HepG2 (cell line): ENCODE data around the gene SEC14L1. TPM values are rescaled to one million over a fixed set of nuclear protein-coding genes. Genes with fewer than 3 reads are reported as not detected.

Source experiments
- CBX1 ChIP-seq: IDR thresholded peaks from one replicate; pipeline ENCODE4 v1.6.1; 2016; ENCODE audit warnings: antibody characterized with exemption, low read depth
- HOXA3 ChIP-seq: sonication (generic); formaldehyde crosslinking; IDR thresholded peaks from 2 replicates; pipeline ENCODE4 v1.5.0; 2020; ENCODE audit warnings: missing genetic modification reagents
- JDP2 ChIP-seq: sonication (generic); formaldehyde crosslinking; IDR thresholded peaks from 2 replicates; pipeline ENCODE4 v1.8.1; 2022; ENCODE audit warnings: missing genetic modification reagents, borderline replicate concordance
- KLF15 ChIP-seq: sonication (generic); formaldehyde crosslinking; IDR thresholded peaks from 2 replicates; pipeline ENCODE4 v1.8.1; 2023; ENCODE audit warnings: borderline replicate concordance, mild to moderate bottlenecking, inconsistent platforms, missing genetic modification reagents, mixed read lengths
- MEIS2 ChIP-seq: sonication (generic); formaldehyde crosslinking; IDR thresholded peaks from 2 replicates; pipeline ENCODE4 v1.9.0; 2021; ENCODE audit warnings: mild to moderate bottlenecking, missing genetic modification reagents
- MYC ChIP-seq: sonication (generic); formaldehyde crosslinking; IDR thresholded peaks from 2 replicates; pipeline ENCODE4 v1.9.0; 2021; ENCODE audit warnings: missing genetic modification reagents, borderline replicate concordance
- PHF20 ChIP-seq: sonication (generic); formaldehyde crosslinking; IDR thresholded peaks from 2 replicates; pipeline ENCODE4 v1.5.0; 2020; ENCODE audit warnings: mild to moderate bottlenecking, missing genetic modification reagents
- RFX5 ChIP-seq: IDR thresholded peaks from 2 replicates; pipeline ENCODE4 v1.6.1; 2011; ENCODE audit warnings: low read depth, low read length, improper control_type of control experiment
- RXRA ChIP-seq: sonication (generic); formaldehyde crosslinking; IDR thresholded peaks from 2 replicates; pipeline ENCODE4 v1.5.1; 2020; ENCODE audit warnings: missing genetic modification reagents
- TSC22D2 ChIP-seq: sonication (generic); formaldehyde crosslinking; IDR thresholded peaks from 2 replicates; pipeline ENCODE4 v1.5.1; 2020; ENCODE audit warnings: missing genetic modification reagents, mild to moderate bottlenecking, borderline replicate concordance
- ZFP36 ChIP-seq: fragments of 150-350 bp; IDR thresholded peaks from 2 replicates; pipeline ENCODE4 v1.6.1; 2018; ENCODE audit warnings: borderline replicate concordance, low read length, low read depth; ENCODE audit not compliant: partially characterized antibody
- ZFY ChIP-seq: sonication (generic); formaldehyde crosslinking; IDR thresholded peaks from 2 replicates; pipeline ENCODE4 v1.4.0; 2020; ENCODE audit warnings: missing genetic modification reagents
- ZNF224 ChIP-seq: sonication (generic); formaldehyde crosslinking; IDR thresholded peaks from 2 replicates; pipeline ENCODE4 v1.5.0; 2020; ENCODE audit warnings: mild to moderate bottlenecking, missing genetic modification reagents
- ZNF274 ChIP-seq: sonication (generic); formaldehyde crosslinking; IDR thresholded peaks from 2 replicates; pipeline ENCODE4 v1.5.1; 2020; ENCODE audit warnings: mild to moderate bottlenecking, missing genetic modification reagents
- ZNF7 ChIP-seq: IDR thresholded peaks from 2 replicates; pipeline ENCODE4 v1.6.1; 2016; ENCODE audit warnings: missing biosample characterization, missing genetic modification reagents
- ZNF747 ChIP-seq: sonication (generic); formaldehyde crosslinking; IDR thresholded peaks from 2 replicates; pipeline ENCODE4 v1.8.1; 2023; ENCODE audit warnings: missing genetic modification reagents, mild to moderate bottlenecking, borderline replicate concordance
- polyA plus RNA-seq, 8 experiments: library from polyadenylated mRNA; depleted of rRNA in 3 of 8; stranded (reverse) in 7 of 8; unstranded in 1 of 8; fragments of >200 nt; fragmentation: Illumina TruSeq in 4 of 8; extraction: Trizol in 4 of 8; gene quantifications; 2 replicates each; pipeline versions ENCODE4 v1.2.1 to v1.2.3, GENCODE V29; 2011 to 2016; ENCODE audit warnings: low read depth in 4 of 8, missing spikeins in 1 of 8, mixed read lengths in 1 of 8; ENCODE audit not compliant: insufficient read depth in 1 of 8
- total RNA-seq, 5 experiments: library from RNA; depleted of rRNA; stranded (reverse); fragments of >200 nt; fragmentation: Illumina TruSeq; extraction: Trizol; gene quantifications; 2 replicates each; pipeline ENCODE4 v1.2.3, GENCODE V29; 2016; ENCODE audit warnings: low read depth in 1 of 5
- TF ChIP-seq, protein P1 (sequence below): sonication (generic); formaldehyde crosslinking; IDR thresholded peaks from 2 replicates; pipeline ENCODE4 v1.4.0; 2020; ENCODE audit warnings: missing genetic modification reagents
- TF ChIP-seq, protein P2 (sequence below): sonication (generic); formaldehyde crosslinking; IDR thresholded peaks from 2 replicates; pipeline ENCODE4 v1.4.0; 2020; ENCODE audit warnings: missing genetic modification reagents
- TF ChIP-seq, protein P3 (sequence below): sonication (generic); formaldehyde crosslinking; IDR thresholded peaks from 2 replicates; pipeline ENCODE4 v1.4.0; 2020; ENCODE audit warnings: missing genetic modification reagents, borderline replicate concordance
- TF ChIP-seq, protein P4 (sequence below): sonication (generic); formaldehyde crosslinking; IDR thresholded peaks from 2 replicates; pipeline ENCODE4 v1.4.0; 2020; ENCODE audit warnings: missing genetic modification reagents
- TF ChIP-seq, protein P5 (sequence below): sonication (generic); formaldehyde crosslinking; IDR thresholded peaks from 2 replicates; pipeline ENCODE4 v1.4.0; 2020; ENCODE audit warnings: missing genetic modification reagents

Gene SEC14L1
- total and polyA plus RNA-seq, 2 of the 13 experiments (the other 11 are each of a cell fraction or from before 2014, with no cell fraction given) = 26.3 to 43.9 TPM

DNA sequence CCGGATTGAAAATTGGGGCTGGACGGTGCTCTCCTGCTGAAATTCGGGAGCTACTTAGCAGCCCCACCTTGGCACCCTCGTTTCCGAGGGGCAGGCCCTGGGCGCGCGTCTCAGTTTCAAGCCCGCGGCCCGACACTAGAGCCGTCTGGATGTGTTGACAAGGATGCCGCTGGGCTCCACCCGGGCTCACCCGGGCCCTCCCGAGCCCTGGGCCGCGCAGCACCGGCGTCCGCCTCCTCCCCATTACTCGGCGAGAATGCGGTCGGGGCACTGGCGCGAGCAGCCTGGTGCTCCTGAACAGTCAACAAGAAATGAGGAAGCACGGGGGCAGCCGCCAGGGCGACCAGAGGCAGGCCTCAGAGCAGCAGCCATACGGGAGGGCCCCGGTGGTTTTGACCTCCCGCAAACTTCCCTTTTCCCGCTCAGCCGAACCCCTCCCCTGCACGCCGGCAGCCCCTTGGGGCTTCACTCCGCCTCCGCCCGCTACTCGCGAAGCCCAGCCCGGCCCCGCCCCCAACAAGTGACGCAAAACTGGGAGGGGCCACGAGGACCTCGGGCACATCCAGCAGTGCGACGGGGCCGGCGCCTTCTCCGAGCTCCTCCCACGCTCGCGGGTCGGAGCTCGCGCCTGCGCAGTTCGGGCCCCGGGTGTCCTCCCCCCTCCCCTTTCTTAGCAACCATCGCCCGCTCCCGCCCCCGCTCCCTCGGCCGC, 447 bp upstream of the SEC14L1 start (continued):
- TF ChIP-seq JDP2 = no peak
- peak; percentile 84 for TF ChIP-seq MYC
- TF ChIP-seq ZFY (CRISPR knock-in tag) = peak; percentile 95
- no peak for TF ChIP-seq ZNF224 (CRISPR knock-in tag)
- TF ChIP-seq, protein P1, sequence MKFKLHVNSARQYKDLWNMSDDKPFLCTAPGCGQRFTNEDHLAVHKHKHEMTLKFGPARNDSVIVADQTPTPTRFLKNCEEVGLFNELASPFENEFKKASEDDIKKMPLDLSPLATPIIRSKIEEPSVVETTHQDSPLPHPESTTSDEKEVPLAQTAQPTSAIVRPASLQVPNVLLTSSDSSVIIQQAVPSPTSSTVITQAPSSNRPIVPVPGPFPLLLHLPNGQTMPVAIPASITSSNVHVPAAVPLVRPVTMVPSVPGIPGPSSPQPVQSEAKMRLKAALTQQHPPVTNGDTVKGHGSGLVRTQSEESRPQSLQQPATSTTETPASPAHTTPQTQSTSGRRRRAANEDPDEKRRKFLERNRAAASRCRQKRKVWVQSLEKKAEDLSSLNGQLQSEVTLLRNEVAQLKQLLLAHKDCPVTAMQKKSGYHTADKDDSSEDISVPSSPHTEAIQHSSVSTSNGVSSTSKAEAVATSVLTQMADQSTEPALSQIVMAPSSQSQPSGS (CRISPR knock-in tag) = peak; percentile 62; the same call in 1 of the 2 replicates
- peak; percentile 26 for TF ChIP-seq CBX1
- peak; percentile 88 for TF ChIP-seq RXRA
- peak; percentile 60 for TF ChIP-seq MEIS2
- TF ChIP-seq ZFP36 = no peak
- peak; percentile 85; the same call in 1 of the 2 replicates for TF ChIP-seq ZNF747
- TF ChIP-seq, protein P2, sequence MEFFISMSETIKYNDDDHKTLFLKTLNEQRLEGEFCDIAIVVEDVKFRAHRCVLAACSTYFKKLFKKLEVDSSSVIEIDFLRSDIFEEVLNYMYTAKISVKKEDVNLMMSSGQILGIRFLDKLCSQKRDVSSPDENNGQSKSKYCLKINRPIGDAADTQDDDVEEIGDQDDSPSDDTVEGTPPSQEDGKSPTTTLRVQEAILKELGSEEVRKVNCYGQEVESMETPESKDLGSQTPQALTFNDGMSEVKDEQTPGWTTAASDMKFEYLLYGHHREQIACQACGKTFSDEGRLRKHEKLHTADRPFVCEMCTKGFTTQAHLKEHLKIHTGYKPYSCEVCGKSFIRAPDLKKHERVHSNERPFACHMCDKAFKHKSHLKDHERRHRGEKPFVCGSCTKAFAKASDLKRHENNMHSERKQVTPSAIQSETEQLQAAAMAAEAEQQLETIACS (CRISPR knock-in tag) = peak; percentile 48
- TF ChIP-seq TSC22D2 = peak; percentile 80; the same call in 1 of the 2 replicates
- TF ChIP-seq PHF20 = peak; percentile 75
- peak; percentile 47; the same call in 1 of the 2 replicates for TF ChIP-seq RFX5
- TF ChIP-seq, protein P3, sequence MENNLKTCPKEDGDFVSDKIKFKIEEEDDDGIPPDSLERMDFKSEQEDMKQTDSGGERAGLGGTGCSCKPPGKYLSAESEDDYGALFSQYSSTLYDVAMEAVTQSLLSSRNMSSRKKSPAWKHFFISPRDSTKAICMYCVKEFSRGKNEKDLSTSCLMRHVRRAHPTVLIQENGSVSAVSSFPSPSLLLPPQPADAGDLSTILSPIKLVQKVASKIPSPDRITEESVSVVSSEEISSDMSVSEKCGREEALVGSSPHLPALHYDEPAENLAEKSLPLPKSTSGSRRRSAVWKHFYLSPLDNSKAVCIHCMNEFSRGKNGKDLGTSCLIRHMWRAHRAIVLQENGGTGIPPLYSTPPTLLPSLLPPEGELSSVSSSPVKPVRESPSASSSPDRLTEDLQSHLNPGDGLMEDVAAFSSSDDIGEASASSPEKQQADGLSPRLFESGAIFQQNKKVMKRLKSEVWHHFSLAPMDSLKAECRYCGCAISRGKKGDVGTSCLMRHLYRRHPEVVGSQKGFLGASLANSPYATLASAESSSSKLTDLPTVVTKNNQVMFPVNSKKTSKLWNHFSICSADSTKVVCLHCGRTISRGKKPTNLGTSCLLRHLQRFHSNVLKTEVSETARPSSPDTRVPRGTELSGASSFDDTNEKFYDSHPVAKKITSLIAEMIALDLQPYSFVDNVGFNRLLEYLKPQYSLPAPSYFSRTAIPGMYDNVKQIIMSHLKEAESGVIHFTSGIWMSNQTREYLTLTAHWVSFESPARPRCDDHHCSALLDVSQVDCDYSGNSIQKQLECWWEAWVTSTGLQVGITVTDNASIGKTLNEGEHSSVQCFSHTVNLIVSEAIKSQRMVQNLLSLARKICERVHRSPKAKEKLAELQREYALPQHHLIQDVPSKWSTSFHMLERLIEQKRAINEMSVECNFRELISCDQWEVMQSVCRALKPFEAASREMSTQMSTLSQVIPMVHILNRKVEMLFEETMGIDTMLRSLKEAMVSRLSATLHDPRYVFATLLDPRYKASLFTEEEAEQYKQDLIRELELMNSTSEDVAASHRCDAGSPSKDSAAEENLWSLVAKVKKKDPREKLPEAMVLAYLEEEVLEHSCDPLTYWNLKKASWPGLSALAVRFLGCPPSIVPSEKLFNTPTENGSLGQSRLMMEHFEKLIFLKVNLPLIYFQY (CRISPR knock-in tag) = peak; percentile 87; the same call in 1 of the 2 replicates
- TF ChIP-seq, protein P4, sequence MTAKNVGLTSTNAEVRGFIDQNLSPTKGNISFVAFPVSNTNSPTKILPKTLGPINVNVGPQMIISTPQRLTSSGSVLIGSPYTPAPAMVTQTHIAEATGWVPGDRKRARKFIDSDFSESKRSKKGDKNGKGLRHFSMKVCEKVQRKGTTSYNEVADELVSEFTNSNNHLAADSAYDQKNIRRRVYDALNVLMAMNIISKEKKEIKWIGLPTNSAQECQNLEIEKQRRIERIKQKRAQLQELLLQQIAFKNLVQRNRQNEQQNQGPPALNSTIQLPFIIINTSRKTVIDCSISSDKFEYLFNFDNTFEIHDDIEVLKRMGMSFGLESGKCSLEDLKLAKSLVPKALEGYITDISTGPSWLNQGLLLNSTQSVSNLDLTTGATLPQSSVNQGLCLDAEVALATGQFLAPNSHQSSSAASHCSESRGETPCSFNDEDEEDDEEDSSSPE (CRISPR knock-in tag) = peak; percentile 97
- TF ChIP-seq ZNF7 (CRISPR knock-in tag) = no peak
- TF ChIP-seq ZNF274 (CRISPR knock-in tag) = peak; percentile 57; the same call in 1 of the 2 replicates
- peak; percentile 59; the same call in 1 of the 2 replicates for TF ChIP-seq KLF15
- peak; percentile 81 for TF ChIP-seq HOXA3 (CRISPR knock-in tag)
- TF ChIP-seq, protein P5, sequence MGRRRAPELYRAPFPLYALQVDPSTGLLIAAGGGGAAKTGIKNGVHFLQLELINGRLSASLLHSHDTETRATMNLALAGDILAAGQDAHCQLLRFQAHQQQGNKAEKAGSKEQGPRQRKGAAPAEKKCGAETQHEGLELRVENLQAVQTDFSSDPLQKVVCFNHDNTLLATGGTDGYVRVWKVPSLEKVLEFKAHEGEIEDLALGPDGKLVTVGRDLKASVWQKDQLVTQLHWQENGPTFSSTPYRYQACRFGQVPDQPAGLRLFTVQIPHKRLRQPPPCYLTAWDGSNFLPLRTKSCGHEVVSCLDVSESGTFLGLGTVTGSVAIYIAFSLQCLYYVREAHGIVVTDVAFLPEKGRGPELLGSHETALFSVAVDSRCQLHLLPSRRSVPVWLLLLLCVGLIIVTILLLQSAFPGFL (CRISPR knock-in tag) = peak; percentile 75; the same call in 1 of the 2 replicates
